ENCODE data around the gene IFIT5. TPM values are rescaled to one million over a fixed set of nuclear protein-coding genes. Genes with fewer than 3 reads are reported as not detected.
"Not testable (repeated sequence)": the region's sequence is repeated elsewhere in the genome, so short reads cannot be mapped to it uniquely, and the experiment has no call there.

IFIT5 gene
- total RNA-seq, 3 donors from 2014 or later, result 9.8 to 19.1 (median 12.9) TPM

- TF ChIP-seq CTCF (IDR thresholded peaks at IDR 0.05), result no peak
- DNase-seq (no peak), ATAC-seq (no peak)
- Histone ChIP-seq H3K9me3 (no peaks in the 10 kb centered on the region), H3K4me1 (ENCODE audit: low read depth) (peaks cover 4% of the 10 kb centered on the region), H3K4me3 (no peak overlapping the region), H3K36me3 (ENCODE audit: low read depth) (no peaks in the 10 kb centered on the region)
- intact Hi-C loops (cut with DNase I, micrococcal nuclease), result no loop called here
Observed at GRCh38 chr10:89382757-89383156, 31.6 kb upstream of the IFIT5 start.

GRCh38 chr10:89384474-89385340 is 29.7 kb upstream of the IFIT5 start:
- DNase-seq (no peak), ATAC-seq (peak; percentile 43)
- Histone ChIP-seq H3K4me1 (ENCODE audit: low read depth) (peaks cover 4% of the 10 kb centered on the region), H3K36me3 (ENCODE audit: low read depth) (no peaks in the 10 kb centered on the region), H3K9me3 (no peaks in the 10 kb centered on the region), H3K4me3 (no peak overlapping the region)
- intact Hi-C loops (cut with DNase I, micrococcal nuclease), result no loop called here
- no peak for TF ChIP-seq CTCF (IDR thresholded peaks at IDR 0.05)

- Histone ChIP-seq H3K4me3 (no peak overlapping the region), H3K9me3 (no peaks in the 10 kb centered on the region), H3K4me1 (ENCODE audit: low read depth) (peaks cover 19% of the 10 kb centered on the region), H3K36me3 (ENCODE audit: low read depth) (no peaks in the 10 kb centered on the region)
- TF ChIP-seq CTCF (IDR thresholded peaks at IDR 0.05), result no peak
- DNase-seq (no peak), ATAC-seq (no peak)
- intact Hi-C loops (cut with DNase I, micrococcal nuclease), result no loop called here
Observed at GRCh38 chr10:89388806-89389205, 25.6 kb upstream of the IFIT5 start.

- DNase-seq (no peak), ATAC-seq (no peak)
- no peaks in the 10 kb centered on the region for H3K9me3 ChIP-seq
- no peaks in the 10 kb centered on the region for H3K36me3 ChIP-seq (ENCODE audit: low read depth)
- no peak overlapping the region for H3K4me3 ChIP-seq
- intact Hi-C loops (cut with DNase I, micrococcal nuclease), result no loop called here
- H3K4me1 ChIP-seq (ENCODE audit: low read depth), result peaks cover 23% of the 10 kb centered on the region
- no peak for TF ChIP-seq CTCF (IDR thresholded peaks at IDR 0.05)
Observed at GRCh38 chr10:89389254-89389653, 25.1 kb upstream of the IFIT5 start.

- no peak overlapping the region for H3K4me3 ChIP-seq
- no peak for TF ChIP-seq CTCF (IDR thresholded peaks at IDR 0.05)
- ATAC-seq (no peak), DNase-seq (no peak)
- intact Hi-C loops (cut with DNase I, micrococcal nuclease), result no loop called here
- H3K36me3 ChIP-seq (ENCODE audit: low read depth), result no peaks in the 10 kb centered on the region
- H3K4me1 ChIP-seq (ENCODE audit: low read depth), result peaks cover 23% of the 10 kb centered on the region
- H3K9me3 ChIP-seq, result no peaks in the 10 kb centered on the region
Observed at GRCh38 chr10:89390476-89391225, 23.7 kb upstream of the IFIT5 start.

- H3K36me3 ChIP-seq (ENCODE audit: low read depth); H3K4me3 ChIP-seq; DNase-seq; ATAC-seq; H3K9me3 ChIP-seq; intact Hi-C loops (cut with DNase I, micrococcal nuclease): not testable (repeated sequence)
- H3K4me1 ChIP-seq (ENCODE audit: low read depth), result peaks cover 22% of the 10 kb centered on the region
Observed at GRCh38 chr10:89391226-89391576, 23.2 kb upstream of the IFIT5 start.

Measured in mucosa of descending colon (tissue), 3 donors.